GM21825 (cell line): ENCODE results near the gene VRTN.
"Not testable (repeated sequence)": the region's sequence is repeated elsewhere in the genome, so short reads cannot be mapped to it uniquely, and the experiment has no call there.

Experiments used
- ATAC-seq: cut with Tn5 transposase; IDR thresholded peaks from one replicate; pipeline ENCODE4 v1.9.1; 2021; ENCODE audit warnings: mild to moderate bottlenecking, moderate library complexity; ENCODE audit not compliant: unreplicated experiment

The VRTN gene, protein sequence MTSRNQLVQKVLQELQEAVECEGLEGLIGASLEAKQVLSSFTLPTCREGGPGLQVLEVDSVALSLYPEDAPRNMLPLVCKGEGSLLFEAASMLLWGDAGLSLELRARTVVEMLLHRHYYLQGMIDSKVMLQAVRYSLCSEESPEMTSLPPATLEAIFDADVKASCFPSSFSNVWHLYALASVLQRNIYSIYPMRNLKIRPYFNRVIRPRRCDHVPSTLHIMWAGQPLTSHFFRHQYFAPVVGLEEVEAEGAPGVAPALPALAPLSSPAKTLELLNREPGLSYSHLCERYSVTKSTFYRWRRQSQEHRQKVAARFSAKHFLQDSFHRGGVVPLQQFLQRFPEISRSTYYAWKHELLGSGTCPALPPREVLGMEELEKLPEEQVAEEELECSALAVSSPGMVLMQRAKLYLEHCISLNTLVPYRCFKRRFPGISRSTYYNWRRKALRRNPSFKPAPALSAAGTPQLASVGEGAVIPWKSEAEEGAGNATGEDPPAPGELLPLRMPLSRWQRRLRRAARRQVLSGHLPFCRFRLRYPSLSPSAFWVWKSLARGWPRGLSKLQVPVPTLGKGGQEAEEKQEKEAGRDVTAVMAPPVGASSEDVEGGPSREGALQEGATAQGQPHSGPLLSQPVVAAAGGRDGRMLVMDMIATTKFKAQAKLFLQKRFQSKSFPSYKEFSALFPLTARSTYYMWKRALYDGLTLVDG

DNA sequence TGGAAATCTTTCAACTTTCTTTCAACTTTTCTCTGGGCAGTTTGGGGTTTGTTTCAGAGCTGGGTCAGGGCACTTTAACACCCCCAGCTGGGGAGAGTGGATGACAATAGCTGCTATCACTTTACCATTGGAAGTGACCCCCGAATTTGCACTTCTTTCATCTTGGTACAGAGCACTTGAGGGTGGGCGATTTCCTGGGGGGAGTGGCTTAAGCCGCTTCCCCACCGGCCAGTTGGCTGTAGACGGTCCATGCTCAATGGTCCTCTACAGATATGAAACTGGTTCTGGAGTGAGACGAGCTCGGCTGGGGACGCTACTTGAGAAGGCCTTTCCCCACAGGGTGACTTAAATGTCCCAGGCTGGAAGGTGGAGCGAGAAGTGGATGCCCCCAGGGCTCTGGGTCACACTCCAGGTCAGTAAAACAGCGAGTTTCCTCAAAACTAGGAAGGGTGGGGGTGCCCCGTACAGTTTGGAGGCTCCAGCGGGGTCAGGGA, at the start of gene VRTN:
VRTN (plus strand) TSS at position 231 of the 494 bp plus-strand sequence. CDS start 8,313 bp downstream, outside the sequence.
- no peak for ATAC-seq

DNA sequence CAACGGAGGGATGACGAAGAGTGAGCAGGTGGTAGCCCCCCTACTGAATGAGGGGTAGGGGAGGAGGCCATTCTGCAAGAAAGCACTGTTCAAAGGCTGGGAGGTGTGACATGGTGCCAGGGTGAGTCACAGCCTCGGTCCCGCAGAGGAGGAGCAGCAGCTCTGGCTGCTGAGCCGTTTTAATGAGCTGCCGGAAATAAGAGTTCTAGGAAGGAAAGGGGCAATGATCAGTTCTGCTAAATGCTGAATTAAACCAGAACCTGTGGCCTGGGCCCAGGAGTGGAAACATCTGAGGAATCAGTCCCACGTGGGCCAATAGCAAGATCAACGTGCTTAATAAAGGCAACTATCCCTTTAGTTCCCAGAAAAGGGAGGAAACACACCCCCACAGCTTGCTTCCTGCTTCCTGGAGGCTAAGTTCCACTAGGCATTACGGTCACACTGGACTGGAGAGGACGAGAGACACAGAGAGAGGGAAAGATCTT, 49.2 kb upstream of the VRTN start:
- no peak for ATAC-seq

DNA sequence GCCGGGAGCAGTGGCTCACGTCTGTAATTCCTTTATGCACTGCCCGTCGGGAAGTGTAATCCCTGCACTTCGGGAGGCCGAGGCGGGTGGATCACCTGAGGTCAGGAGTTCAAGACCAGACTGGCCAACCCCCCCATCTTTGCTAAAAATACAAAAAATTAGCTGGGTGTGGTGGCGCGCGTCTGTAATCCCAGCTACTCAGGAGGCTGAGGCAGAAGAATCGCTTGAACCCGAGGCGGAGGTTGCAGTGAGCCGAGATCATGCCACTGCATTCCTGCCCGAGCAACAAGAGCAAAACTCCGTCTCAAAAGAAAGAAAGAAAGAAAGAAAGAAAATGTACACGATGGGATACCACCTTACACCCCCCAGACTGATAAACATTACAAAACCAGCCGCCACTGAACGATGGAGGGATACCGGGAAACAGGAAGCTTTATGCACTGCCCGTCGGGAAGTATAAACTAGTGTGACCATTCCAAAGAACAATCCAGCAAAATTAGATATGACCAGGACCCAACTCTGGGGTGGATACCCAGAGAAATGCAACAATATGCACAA, 46.6 kb upstream of the VRTN start:
- ATAC-seq: no peak

DNA sequence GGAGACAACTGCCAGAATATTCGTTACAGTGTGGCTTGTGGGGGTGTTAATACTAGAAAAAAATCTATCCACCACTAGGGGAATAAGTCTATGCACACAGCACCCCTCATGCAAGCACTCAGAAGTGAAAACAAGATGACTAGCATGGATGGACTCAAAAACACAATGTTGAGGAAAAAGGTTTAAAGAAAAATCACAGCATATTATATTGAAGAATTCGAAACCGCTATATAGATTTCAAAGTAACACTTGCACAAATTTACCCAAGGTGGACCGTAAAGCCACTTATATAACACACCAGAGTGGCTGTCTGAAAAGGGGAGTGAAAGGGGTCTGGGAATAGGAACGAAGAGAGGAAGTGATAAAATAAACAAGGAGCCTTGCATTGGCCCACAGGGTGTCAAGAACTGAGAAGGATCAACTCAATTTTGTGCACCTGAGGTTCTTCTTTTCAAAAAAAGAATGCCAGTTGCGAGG, 46.1 kb upstream of the VRTN start:
- peak; percentile 50 for ATAC-seq

DNA sequence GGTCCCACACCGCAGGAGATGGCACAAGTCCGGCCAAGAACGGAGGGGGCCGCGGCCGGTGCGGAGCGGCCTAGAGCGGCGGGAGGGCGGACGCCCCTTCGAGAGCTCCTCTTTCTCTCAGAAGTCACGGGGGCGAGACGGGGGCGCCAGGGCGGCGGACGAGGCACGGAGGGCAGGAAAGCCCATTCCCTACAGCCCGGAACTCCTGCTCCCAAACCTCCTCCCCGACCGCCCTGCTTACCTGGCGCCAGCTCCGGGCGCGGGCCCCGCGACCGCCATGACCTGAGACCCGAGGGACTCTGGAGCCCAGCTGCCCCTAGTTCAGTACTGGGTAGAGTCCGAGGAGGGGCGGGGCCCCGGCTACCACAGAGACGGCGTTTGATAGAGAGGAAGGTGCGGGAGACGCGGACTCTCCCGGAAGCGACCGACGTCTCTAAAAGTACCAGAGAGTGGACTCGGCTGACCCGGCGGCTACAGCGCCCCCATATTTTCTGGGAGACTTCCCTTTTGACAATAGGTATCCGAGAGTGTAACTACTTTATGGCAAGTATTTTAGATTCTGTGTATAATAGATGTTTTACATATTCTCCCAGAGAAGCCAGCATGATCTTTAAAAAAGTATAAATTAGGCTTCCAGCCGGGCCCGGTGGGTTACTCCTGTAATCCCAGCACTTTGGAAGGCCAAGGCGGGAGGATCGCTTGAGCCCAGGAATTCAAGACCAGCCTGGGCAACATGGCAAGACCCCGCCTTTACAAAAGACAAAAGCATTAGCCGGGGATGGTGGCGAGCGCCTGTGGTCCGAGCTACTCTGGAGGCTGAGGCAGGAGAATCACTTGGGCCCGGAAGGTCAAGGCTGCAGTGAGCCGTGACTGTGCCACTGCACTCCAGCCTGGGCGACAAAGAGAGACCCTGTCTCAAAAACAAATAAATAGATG, 45.4 kb upstream of the VRTN start, which contains the start of gene ABCD4:
ABCD4 (minus strand) TSS at position 301 of the 936 bp plus-strand sequence; CDS start at position 279, 22 bp downstream.
- ATAC-seq: peak; percentile 96

DNA sequence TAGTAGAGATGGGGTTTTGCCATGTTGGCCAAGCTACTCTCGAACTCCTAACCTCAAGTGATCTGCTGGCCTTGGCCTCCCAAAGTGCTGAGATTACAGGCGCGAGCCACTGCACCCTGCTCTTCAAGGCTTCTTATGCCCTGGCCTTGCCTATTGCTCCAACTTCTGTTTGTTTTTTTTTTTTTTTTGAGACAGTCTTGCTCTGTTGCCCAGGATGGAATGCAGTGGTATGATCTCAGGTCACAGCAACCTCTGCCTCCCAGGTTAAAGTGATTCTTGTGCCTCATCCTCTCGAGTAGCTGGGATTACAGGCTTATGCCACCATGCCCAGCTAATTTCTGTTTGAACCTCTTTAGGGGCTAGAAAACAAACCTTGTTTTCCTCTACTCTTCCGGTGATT, 39.6 kb upstream of the VRTN start:
- no peak for ATAC-seq

DNA sequence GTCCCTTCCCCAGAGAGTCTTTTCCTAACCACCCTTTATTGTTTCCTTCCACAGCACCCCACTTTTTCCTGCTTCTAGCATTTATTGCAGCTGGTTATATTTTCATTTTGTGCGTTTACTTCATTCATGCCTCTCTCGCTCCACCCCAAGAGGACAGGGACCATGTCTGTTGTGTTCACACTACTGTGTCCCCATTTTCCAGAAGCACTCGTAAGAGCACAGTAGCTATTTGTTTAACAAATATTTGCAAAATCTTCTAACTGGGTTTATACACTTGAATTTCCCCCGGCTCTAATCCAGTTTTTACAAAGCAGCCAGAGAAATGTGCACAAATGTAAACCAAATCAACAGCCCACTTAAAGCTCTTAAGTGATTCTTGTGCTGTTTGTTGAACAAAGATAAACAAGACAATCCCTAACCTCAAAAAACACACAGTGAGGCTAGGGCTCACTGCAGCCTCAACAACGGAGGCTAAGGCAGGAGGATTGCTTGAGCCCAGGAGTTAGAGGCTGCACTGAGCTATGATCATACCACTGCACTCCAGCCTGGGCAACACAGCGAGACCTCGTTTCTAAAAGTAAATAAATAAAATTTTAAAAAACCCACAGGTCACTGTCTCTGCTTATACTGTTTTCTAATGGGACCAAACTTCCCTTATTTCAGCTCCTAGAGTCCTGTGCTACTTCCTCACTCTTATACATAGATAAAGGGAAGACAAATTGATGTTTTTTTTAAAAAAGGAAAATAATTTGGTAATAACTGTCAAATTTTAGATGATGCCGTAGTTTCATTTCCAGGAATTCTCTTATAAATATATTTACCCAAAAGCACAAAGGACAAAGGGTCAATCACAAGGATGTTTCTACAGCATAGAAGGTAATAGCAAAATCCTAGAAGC, 38.9 kb upstream of the VRTN start:
- no peak for ATAC-seq

DNA sequence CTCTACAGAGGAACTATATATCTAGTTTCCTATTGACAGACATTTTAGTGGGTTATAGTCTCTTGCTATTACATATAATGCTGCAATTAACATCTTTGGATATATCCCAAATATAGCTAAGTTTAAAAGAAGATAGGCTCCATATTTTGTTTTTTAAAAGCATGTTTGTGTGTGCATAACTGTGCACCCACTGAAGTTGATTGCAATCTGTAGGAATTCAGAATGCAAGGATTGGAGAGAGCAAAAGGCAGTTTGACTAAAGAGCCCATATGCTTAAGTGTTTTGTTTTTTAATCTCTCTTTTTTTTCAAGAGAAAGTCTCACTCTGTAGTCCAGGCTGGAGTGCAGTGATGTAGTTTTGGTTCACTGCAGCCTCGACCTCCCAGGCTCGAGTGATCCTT, 36.1 kb upstream of the VRTN start:
- ATAC-seq: no peak

DNA sequence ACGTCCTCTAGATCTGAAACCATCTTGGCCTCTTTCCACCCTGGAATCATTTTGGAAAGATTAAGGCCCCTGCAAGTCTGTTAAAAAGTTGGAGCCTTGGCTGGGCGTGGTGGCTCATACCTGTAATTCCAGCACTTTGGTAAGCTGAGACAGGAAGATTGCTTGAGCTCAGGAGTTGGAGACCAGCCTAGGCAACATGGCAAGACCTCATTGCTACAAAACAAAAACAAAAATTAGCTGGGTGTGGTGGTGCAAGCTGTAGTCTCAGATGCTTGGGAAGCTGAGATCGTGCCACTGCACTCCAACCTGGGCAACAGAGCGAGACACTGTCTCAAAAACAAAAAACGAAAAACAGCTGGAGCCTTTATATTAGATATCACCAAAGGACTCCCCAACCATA, 34.7 kb upstream of the VRTN start:
- no peak for ATAC-seq

DNA sequence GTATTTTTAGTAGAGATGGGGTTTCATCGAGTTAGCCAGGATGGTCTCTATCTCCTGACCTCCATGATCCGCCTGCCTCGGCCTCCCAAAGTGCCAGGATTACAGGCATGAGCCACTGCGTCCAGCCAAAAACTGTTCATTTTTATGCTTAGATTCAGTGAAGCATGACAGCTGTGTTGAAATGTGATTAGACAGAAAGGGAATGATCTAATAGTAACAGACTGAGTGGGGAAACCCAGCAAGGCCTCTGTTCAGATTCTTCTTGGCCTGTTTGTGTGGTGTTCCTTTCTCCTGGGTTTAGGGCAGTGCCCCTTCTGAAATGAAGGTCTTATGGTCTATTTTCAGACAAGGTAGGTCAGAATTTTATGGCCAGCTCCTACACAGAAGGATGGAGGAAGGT, 33.7 kb upstream of the VRTN start:
- no peak for ATAC-seq

DNA sequence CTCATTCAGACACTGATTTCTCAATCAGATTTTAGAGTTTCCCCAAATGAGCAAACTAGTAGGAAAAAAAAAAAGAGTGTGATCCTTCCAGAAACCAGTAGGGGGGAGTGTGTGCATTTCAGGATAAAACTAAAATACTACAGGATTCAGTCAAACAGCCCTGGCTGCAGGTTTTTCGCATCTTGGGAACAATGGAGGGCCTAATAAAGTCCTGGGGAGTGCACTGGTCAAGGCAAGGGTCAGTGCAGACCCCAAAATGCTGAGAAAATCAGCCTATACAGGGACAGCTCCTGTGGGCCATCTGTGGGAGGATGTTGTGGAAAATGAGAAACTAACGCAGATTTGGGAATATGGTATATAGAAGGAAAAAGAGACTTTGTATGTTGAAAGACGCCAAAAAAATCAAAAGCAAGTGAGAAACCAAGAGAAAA, 23.3 kb upstream of the VRTN start:
- ATAC-seq: no peak

DNA sequence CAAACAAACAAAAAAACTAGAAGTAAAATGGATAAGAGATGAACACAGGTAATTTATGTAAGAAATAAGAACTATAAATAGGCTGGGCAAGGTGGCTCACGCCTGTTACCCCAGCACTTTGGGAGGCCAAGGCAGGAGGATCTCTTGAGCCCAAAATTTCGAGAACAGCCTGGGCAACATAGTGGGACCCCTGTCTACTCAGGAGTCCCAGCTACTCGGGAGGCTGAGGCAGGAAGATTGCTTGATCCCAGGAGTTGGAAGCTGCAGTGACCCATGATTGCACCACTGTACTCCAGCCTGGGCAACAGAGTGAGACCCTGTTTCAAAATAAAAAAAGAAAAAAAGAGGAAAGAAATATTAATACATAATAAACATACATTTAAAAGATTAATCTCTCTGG, 22.8 kb upstream of the VRTN start:
- ATAC-seq: no peak

DNA sequence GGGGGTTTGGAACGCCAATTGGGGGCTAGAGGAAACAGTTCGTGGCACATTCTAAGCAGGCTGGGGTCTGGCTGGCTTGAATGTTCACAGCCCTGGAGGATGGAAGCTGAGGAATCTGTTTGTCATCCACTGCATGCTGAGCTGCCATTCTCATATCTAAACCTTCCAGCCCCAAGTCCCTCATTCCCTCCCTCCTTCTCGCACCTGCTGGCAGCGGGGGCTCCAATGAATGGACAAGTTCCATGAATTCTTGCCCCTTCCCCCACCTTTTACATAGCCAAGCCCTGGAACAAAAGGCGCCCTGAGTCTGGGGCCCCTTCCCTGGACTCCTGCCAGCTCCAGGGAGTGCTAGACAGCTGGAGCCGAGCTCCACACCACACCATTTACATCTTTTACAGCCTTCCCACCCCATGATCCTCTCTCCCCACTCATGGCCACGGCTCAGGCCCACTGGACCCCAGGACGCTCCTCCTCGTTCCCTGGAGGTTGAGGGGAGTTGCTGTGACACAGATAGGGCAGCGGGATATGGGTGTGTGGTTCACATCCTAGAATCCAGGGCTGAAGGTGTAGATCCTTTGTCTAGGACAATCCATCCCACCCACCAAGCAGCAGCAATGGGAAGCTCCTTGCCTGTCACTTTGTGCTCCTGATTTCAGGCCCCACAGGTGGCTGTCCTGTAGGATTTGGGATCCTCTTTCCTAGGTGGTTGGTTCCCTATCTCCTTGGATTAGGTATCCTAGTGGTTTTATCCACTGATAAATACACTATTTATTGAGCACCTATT, 21.7 kb upstream of the VRTN start:
- ATAC-seq: no peak

DNA sequence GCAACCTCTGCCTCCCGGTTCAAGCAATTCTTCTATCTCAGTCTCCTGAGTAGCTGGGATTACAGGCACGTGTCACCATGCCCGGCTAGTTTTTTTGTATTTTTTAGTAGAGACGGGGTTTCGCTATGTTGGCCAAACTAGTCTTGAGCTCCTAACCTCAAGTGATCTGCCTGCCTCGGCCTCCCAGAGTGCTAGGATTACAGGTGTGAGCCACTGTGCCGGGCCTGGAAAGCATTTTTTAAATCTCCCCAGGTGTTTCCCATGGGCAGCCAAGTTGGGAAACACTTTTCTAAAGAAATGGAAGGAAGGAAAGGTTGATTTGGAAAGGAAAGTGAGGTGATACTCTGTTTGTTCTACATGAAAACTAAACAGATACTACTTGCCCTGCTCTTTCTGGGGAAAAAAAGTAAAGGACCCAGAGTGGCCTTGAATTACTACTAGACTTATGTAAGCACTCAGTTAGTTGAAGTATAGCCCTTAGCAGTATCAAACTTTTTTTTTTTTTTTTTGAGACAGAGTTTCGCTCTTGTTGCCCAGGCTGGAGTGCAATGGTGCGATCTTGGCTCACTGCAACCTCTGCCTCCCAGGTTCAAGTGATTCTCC, 18.2 kb upstream of the VRTN start:
- not testable (repeated sequence) for ATAC-seq

DNA sequence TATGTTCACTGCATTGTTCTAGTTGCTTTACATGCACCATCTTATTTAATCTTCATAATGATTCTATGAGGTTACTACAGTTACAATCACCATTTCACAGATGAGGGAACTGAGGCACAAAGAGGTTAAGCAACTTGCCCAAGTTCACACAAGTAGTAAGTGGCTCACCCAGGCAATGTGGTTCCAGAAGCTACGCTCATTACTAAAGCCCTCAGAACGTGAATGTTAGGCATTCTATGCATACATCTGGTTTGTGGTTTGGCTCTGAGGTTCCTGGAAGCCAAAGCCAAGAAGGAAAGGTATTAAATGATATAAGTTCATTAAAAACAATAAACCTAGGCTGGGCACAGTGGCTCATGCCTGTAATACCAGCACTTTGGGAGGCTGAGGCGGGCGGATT, 14.4 kb upstream of the VRTN start:
- ATAC-seq: no peak

DNA sequence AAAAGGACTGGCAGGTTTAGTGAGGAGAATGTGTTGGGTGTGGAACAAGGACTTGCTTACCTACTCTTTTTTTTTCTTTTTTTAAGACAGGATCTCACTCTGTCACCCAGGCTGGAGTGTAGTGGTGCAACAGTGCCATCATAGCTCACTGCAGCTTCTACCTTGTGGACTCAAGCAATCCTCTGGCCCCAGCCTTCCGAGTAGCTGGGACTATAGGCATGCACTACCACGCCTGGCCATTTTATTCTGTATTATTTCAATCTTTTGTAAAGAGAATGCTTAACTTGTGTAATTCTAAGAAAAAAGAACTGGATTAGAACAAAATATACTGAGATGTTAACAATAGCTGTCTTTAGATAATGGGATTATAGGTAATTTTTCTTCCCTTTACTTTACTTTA, 1.9 kb upstream of the VRTN start:
- ATAC-seq: no peak

DNA sequence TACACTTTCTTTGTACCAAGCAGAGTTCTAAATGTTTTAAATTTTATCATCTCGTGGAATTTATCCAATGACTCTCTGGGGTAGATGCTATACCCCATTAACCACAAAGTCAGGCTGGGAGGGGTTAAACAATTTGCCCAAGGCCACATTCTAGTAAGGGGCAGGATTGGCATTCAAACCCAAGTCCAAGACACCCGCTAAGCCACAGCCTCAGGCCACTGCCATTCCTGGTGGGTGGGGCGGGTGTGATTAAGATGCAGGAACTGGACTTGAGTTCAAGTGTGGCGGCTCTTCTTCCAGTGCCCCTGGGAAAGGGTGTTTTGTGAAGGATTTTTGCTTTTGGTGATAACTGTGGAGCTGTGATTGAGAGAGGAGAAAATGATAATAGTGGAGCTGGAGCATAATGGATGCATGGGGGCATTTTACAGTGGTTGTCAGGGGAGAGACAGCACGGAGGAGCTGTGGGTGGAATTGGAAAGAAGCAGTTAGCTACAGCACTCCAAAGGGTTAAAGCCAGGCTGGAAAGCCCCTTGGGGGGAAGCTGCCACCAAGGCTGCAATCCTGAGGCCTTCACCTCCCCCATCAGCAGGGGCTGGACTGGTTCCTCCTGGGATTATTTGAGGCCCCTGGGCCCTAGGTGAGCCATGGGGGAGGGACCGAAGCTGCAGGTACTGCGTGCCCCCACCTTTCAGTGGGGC, 1.0 kb upstream of the VRTN start:
- no peak for ATAC-seq

DNA sequence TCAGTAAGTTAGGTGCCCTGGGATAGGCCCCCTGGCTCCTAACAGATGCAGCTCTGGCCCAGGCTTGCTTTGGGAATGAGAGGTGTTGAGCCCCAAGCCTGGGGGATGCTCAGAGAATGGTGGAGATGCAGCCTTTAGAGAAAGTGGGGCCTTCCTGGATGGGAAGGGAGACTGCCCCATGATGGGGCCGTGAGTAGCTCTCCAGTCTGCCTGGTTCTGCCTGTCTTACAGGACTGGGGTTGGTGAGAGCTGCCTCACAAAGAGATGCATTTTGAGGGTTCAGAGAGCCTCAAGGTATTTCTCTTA, 523 bp upstream of the VRTN start:
- no peak for ATAC-seq
